Fibroblast of villous mesenchyme (primary cell): ENCODE measurements around the gene BMX. TPM values are rescaled to one million over a fixed set of nuclear protein-coding genes. Genes with fewer than 3 reads are reported as not detected.

Experiments
- DNase-seq: peaks from one replicate; pipeline ENCODE4 v3.0.0-alpha.2; 2010; ENCODE audit warnings: low read depth
- H3K4me3 ChIP-seq: 2 replicates; pipeline ENCODE4 v1.5.1; 2011; ENCODE audit warnings: low read depth, mild to moderate bottlenecking, low read length
- CTCF ChIP-seq: IDR thresholded peaks from 2 replicates; pipeline ENCODE4 v1.5.1; 2012; ENCODE audit warnings: low read depth, mild to moderate bottlenecking, low read length; ENCODE audit not compliant: insufficient read depth
- total RNA-seq: library from RNA; depleted of rRNA; stranded (reverse); fragments of >200 nt; gene quantifications from 2 replicates; pipeline ENCODE4 v1.2.3, GENCODE V29; 2012

Gene BMX
- total RNA-seq, 1 donor: not detected

GRCh38 chrX:15559227-15559626 lies 58.6 kb downstream of the BMX start:
- TF ChIP-seq CTCF: no peak
- no peak for DNase-seq
- H3K4me3 ChIP-seq: no peak overlapping the region

GRCh38 chrX:15560924-15561323 lies 60.3 kb downstream of the BMX start:
- no peak for DNase-seq
- TF ChIP-seq CTCF: no peak
- H3K4me3 ChIP-seq: no peak overlapping the region

- no peak for DNase-seq
- TF ChIP-seq CTCF: no peak
- no peak overlapping the region for H3K4me3 ChIP-seq
These were observed 62.4 kb downstream of the BMX start for GRCh38 chrX:15563056-15563455.

GRCh38 chrX:15564981-15565579 lies 64.5 kb downstream of the BMX start:
- TF ChIP-seq CTCF: peak; percentile 63
- H3K4me3 ChIP-seq: no peak overlapping the region
- peak; percentile 63 for DNase-seq

- DNase-seq: no peak
- peak; percentile 23 for TF ChIP-seq CTCF
- no peak overlapping the region for H3K4me3 ChIP-seq
These were observed 65.6 kb downstream of the BMX start for GRCh38 chrX:15566244-15566643.

- TF ChIP-seq CTCF: no peak
- no peak overlapping the region for H3K4me3 ChIP-seq
- DNase-seq: no peak
These were observed 66.7 kb downstream of the BMX start for GRCh38 chrX:15567267-15567666.
